ENCODE results near the gene ZNF580.

GRCh38 chr19:55686311-55687050 lies 45.7 kb downstream of the ZNF580 start:
- TF ChIP-seq POLR2A (IDR thresholded peaks at IDR 0.05), result no peak
- TF ChIP-seq CTCF (IDR thresholded peaks at IDR 0.05), result no peak
- TF ChIP-seq POLR2AphosphoS5 (IDR thresholded peaks at IDR 0.05), result no peak

All from sigmoid colon (tissue), 4 donors.